ENCODE data around the gene RPP25.

The RPP25 gene

GRCh38 chr15:74995182-74995778 lies 38.7 kb upstream of the RPP25 start, which contains the start of gene SCAMP5:
Gene SCAMP5, plus strand, starts transcription at chr15:74995563. Its CDS starts 16,277 bp downstream, at chr15:75011840.
- peak within 1 kb of the TSS; percentile 98 for H3K27ac ChIP-seq
- no peak for TF ChIP-seq CTCF (conservative IDR thresholded peaks at IDR 0.05)

GRCh38 chr15:74994685-74995084 lies 38.1 kb upstream of the RPP25 start:
- H3K27ac ChIP-seq = peak overlapping the region; percentile 98
- no peak for TF ChIP-seq CTCF (conservative IDR thresholded peaks at IDR 0.05)

GRCh38 chr15:74994236-74994635 lies 37.7 kb upstream of the RPP25 start:
- peak overlapping the region; percentile 98 for H3K27ac ChIP-seq
- no peak for TF ChIP-seq CTCF (conservative IDR thresholded peaks at IDR 0.05)

- H3K27ac ChIP-seq = no peak overlapping the region
- TF ChIP-seq CTCF (conservative IDR thresholded peaks at IDR 0.05) = no peak
Measured at GRCh38 chr15:74992619-74993018, 36.0 kb upstream of the RPP25 start.

GRCh38 chr15:74989527-74989926 lies 33.0 kb upstream of the RPP25 start:
- H3K27ac ChIP-seq = no peak overlapping the region
- TF ChIP-seq CTCF (conservative IDR thresholded peaks at IDR 0.05) = no peak

GRCh38 chr15:74988007-74988800 lies 31.6 kb upstream of the RPP25 start:
- peak; percentile 78 for TF ChIP-seq CTCF (conservative IDR thresholded peaks at IDR 0.05)
- no peak overlapping the region for H3K27ac ChIP-seq

GRCh38 chr15:74983725-74984231 lies 27.2 kb upstream of the RPP25 start:
- no peak overlapping the region for H3K27ac ChIP-seq
- TF ChIP-seq CTCF (conservative IDR thresholded peaks at IDR 0.05) = no peak

Measured in VCaP (cell line).